Ascending aorta (tissue), 2 donors: ENCODE results near the gene TSC2. TPM values are rescaled to one million over a fixed set of nuclear protein-coding genes. Genes with fewer than 3 reads are reported as not detected.

Experiments used
- DNase-seq, 2 donors: peaks; one replicate each; pipeline ENCODE4 v3.0.0-alpha.2; 2019; ENCODE audit warnings: low spot score in 2 of 2
- H3K27ac ChIP-seq, 2 donors: fragments of 200-600 bp; sonication (generic); one replicate each; pipeline ENCODE4 v1.5.1; 2016 to 2017; ENCODE audit warnings: mild to moderate bottlenecking in 1 of 2
- H3K27me3 ChIP-seq: fragments of 200-600 bp; sonication (generic); one replicate; pipeline ENCODE4 v1.5.1; 2017
- H3K36me3 ChIP-seq, 2 donors: fragments of 200-600 bp; sonication (generic); one replicate each; pipeline ENCODE4 v1.5.1; 2016
- H3K4me1 ChIP-seq, 2 donors: fragments of 200-600 bp; sonication (generic); one replicate each; pipeline ENCODE4 v1.5.1; 2016 to 2017; ENCODE audit warnings: mild to moderate bottlenecking in 1 of 2
- H3K4me3 ChIP-seq, 2 donors: fragments of 200-600 bp; sonication (generic); one replicate each; pipeline ENCODE4 v1.5.1; 2016 to 2017; ENCODE audit warnings: mild to moderate bottlenecking in 1 of 2
- H3K9me3 ChIP-seq, 2 donors: fragments of 200-600 bp; sonication (generic); one replicate each; pipeline ENCODE4 v1.5.1; 2016
- intact Hi-C: fragments of 100-400 bp; cut with DNase I; formaldehyde crosslinking; loops from one replicate; pipeline ENCODE4 v1.15.1; 2023
- total RNA-seq: library from RNA; depleted of rRNA; stranded (reverse); fragments of >200 nt; gene quantifications from one replicate; pipeline ENCODE4 v1.1.0, GENCODE V29; 2016
- TF ChIP-seq, protein P1 (sequence below), 3 experiments: fragments of 200-600 bp in 2 of 3; fragments of 450-650 bp in 1 of 3; sonication (generic) in 2 of 3; IDR thresholded peaks; one replicate each; pipeline ENCODE4 v1.5.1; 2016 to 2019; ENCODE audit warnings: antibody characterized with exemption in 3 of 3, mild to moderate bottlenecking in 1 of 3, moderate library complexity in 1 of 3

TSC2 gene
- total RNA-seq, 1 donor from 2014 or later: 258 TPM

DNA sequence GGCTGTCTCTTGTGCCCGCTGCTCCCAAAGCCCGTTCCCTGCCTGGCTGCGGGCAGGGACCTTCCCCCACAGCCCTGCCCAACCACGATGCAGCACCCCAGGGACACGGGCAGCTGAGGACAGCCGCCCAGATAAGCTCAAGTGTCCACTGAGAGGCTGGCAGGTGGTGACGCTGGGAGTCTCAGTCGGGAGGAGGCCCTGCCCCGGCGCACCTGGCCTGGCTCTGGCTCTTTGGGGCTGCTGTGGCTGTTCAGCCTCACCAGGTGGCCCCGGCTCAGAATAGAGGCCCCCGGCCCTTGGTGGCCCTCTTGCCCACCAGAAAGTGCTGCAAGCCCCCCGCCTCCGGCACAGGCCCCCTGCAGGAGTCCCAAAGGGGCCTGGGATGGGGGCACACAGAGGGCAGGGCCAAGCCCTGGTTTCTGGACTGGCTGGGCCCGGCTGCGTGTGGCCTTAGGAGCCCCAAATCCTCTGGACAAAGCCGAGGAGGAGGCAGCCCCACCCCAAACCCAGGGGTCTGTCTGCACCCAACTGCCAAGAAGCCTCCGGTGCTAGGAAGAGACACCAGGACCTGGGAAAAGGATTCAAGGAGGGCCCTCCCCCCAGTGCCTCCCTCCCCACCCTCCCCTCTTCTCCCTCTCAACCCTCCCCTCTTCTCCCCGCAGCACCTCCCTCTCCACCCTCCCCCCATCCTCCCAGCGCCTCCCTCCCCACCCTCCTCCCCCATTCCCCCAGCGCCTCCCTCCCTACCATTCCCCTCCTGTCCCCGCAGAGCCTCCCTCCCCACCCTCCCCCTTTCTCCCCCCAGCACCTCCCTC is 5.4 kb upstream of the TSC2 start:
- intact Hi-C loops: no loop called here
- DNase-seq: no peak
- Histone ChIP-seq H3K4me3 (no peak overlapping the region), H3K27ac (no peak overlapping the region), H3K9me3 (no peaks in the 10 kb centered on the region), H3K4me1 (peaks cover 4 to 13% of the 10 kb centered on the region in 2 donors), H3K36me3 (peaks cover 4 to 12% of the 10 kb centered on the region in 2 donors), H3K27me3 (no peaks in the 10 kb centered on the region)
- TF ChIP-seq, protein P1, sequence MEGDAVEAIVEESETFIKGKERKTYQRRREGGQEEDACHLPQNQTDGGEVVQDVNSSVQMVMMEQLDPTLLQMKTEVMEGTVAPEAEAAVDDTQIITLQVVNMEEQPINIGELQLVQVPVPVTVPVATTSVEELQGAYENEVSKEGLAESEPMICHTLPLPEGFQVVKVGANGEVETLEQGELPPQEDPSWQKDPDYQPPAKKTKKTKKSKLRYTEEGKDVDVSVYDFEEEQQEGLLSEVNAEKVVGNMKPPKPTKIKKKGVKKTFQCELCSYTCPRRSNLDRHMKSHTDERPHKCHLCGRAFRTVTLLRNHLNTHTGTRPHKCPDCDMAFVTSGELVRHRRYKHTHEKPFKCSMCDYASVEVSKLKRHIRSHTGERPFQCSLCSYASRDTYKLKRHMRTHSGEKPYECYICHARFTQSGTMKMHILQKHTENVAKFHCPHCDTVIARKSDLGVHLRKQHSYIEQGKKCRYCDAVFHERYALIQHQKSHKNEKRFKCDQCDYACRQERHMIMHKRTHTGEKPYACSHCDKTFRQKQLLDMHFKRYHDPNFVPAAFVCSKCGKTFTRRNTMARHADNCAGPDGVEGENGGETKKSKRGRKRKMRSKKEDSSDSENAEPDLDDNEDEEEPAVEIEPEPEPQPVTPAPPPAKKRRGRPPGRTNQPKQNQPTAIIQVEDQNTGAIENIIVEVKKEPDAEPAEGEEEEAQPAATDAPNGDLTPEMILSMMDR (IDR thresholded peaks at IDR 0.05): no peak

DNA sequence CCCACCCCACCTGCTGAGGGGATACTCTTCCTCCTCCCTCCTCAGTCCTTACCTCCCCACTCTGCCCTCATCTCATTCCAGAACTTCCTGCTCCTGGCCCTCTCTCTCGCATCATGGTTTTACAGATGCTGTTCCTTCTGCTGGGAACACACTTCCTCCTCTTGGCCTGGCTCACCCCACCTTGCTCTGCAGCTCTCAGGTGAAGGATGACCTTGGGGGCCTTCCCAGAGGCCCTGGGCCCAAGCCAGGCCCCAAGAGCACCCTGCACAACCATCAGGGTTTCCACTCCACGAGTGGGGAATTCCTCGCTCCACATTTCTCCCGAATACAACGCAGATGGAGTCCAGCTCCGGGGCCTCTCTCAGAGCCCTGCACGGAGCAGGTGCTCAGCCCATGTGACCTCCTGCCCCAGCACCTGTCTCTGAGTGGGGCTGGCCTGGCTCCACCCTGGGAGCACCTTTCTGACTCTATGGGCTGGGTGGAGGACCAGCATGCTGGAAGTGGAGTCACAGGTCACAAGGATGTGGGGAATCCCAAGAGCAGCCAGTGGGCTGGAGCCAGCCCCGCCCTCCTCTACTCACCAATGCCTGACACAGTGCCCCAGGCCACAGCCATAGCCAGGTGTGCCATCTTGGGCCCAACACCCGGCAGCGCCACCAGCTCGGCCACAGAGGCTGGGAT is 4.7 kb upstream of the TSC2 start:
- Histone ChIP-seq H3K36me3 (peaks cover under 1 to 4% of the 10 kb centered on the region in 2 donors), H3K27me3 (no peaks in the 10 kb centered on the region), H3K4me1 (peaks cover 4 to 13% of the 10 kb centered on the region in 2 donors), H3K27ac (no peak overlapping the region), H3K4me3 (no peak overlapping the region), H3K9me3 (no peaks in the 10 kb centered on the region)
- intact Hi-C loops: no loop called here
- TF ChIP-seq, protein P1 (IDR thresholded peaks at IDR 0.05): no peak
- no peak for DNase-seq

DNA sequence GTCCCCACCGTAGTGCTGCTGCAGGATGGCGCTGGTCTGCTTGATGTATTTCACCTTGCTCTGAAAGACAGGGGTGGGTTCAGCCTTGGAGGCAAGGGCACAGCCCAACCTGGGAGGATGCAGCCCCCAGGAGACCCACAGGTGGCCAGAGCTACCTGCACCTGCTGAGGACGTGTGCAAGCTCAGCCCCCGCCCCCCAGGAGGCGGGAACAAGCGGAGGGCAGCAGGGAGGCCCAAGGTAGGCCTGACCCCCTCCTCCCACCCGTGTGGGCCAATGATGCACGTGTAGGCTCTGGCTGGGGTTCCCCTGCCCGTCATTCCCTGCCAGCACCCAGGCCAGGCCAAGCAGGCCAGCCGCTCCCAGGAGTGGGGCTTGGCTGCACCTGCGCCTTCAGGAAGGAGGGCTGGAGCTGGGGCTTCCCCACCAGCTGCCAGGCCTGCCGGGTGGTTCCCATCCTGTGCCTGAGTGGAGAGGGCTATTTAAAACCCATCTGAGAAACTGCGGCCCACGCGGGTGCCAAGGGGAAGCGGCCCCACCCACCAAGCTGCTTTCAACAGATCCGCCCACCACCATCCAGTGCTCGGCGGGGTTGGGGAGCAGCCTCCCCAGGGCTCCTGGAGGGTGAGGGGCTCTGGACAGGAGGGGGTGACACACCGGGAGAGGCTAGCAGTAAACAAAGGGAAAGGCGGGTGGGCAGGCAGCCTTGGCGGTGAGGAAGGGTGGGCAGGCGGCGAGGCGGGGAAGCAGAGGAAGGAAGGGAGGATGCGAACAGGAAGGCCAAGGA is 3.9 kb upstream of the TSC2 start:
- Histone ChIP-seq H3K27me3 (no peaks in the 10 kb centered on the region), H3K4me1 (peaks cover 4 to 17% of the 10 kb centered on the region in 2 donors), H3K4me3 (no peak overlapping the region), H3K9me3 (no peaks in the 10 kb centered on the region), H3K36me3 (no peaks in the 10 kb centered on the region), H3K27ac (no peak overlapping the region)
- no peak for DNase-seq
- TF ChIP-seq, protein P1 (IDR thresholded peaks at IDR 0.05): no peak
- intact Hi-C loops: no loop called here

DNA sequence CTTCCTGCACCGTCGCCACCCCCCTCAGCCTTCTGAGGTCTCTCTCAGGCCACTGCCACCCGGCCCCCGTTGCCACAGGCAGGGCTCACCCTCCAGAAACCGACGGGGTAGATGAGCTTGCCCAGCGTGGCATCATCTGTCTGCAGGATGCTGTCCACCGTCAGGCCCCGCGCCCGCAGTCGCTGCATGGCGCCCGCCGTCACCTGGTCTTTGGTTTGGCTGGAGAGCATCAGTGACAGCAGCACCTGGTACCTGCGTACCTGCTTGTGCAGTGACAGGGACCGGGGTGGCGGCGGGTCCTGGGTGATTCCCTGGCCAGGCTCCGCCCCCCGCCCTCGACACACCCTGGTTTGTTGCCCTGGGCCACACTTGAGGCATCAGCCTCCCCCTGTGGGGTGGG is 3.2 kb upstream of the TSC2 start:
- Histone ChIP-seq H3K4me3 (no peak overlapping the region), H3K27ac (no peak overlapping the region), H3K27me3 (no peaks in the 10 kb centered on the region), H3K9me3 (no peaks in the 10 kb centered on the region), H3K36me3 (no peaks in the 10 kb centered on the region), H3K4me1 (peaks cover 4 to 20% of the 10 kb centered on the region in 2 donors)
- intact Hi-C loops: no loop called here
- TF ChIP-seq, protein P1 (IDR thresholded peaks at IDR 0.05): no peak
- no peak for DNase-seq

DNA sequence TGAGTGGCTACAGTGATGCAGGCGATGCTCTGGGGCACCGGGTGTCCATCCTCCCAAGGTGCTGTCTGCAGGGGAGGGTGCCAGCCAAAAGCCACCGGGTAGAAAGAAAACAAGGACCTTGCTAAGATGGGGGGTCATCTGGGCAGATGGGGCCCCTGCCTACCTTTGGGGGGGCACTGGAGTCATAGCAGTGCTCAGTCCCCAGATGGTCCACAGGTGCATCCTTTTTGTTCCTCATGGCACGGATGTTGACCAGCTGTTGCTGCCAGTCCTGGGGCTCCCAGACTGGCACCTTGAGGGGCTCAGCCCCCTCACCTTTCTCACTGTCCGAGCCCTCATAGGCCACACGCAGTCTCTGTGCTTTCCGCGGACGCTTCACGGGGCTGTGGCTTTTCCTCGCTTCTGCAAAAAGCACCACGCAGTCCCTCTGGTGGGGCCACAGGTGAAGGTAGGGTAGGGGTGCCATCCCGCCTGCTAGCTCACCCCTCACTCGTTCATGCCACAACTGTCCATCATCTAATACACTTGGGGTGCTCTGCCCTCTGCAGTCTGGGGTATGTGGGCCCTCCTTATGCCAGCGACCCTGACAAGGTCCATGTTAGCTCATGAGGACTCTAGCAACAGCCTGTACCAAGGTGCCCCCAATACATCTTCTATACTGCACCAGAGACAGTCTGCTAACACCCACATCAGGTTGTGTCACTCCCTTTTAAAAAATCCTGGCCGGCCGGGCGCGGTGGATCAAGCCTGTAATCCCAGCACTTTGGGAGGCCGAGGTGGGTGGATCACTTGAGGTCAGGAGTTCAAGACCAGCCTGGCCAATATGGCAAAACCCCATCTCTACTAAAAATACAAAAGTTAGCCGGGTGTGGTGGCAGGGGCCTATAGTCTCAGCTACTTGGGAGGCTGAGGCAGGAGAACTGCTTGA is 1.6 kb upstream of the TSC2 start:
- Histone ChIP-seq H3K27ac (no peak overlapping the region), H3K9me3 (no peaks in the 10 kb centered on the region), H3K36me3 (peaks cover 4 to 5% of the 10 kb centered on the region in 2 donors), H3K4me3 (peak overlapping the region in 1 of 2 donors; percentile 98), H3K27me3 (no peaks in the 10 kb centered on the region), H3K4me1 (peaks cover 4 to 20% of the 10 kb centered on the region in 2 donors)
- intact Hi-C loops: no loop called here
- DNase-seq: no peak
- TF ChIP-seq, protein P1 (IDR thresholded peaks at IDR 0.05): no peak
